ENCODE data around the gene PIAS4. TPM values are rescaled to one million over a fixed set of nuclear protein-coding genes. Genes with fewer than 3 reads are reported as not detected.

The PIAS4 gene
- total RNA-seq, 1 donor from 2014 or later = 26.0 TPM

DNA sequence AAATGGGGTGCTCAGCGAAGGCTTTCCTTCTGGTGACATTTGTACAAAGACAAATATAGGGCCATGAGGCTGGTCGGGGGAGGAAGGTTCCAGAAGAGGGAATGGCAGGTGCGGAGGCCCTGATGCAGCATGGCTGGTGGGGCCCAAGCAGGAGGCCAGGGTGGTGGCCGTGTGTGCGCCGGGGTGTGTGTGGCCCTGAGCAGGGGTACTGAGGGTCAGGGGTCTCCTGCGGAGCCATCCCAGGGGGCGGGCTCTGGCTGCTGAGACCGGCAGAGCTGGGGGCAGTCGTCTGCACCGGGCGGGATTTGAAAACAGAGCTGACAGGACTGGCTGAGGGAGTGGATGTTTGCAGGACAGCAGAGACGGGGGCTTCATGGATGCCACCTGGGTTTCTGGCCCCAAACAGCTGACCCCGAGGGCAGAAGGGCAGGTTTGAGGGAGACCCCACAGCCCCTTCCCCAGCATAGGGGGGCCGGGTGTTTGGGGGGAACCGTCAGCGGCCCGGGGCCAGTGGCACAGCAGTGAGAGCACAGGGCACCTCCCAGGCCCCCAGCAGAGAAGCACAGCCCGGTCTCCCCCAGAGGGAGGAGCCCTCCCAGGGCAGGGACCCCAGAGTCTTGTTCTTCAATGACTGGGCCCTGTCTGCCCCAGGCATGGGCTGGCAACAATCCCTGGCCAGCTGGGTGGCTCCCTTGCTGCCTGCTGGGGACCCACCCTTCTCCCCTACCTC lies 11.4 kb downstream of the PIAS4 start:
- FAIRE-seq (no peak), DNase-seq (ENCODE audit: low read depth) (no peak)
- H3K27me3 Mint-ChIP-seq (ENCODE audit: low read depth, unreplicated experiment) = no peaks in the 10 kb centered on the region
- Histone ChIP-seq H3K9me3 (ENCODE audit: insufficient read depth, low read depth, low read length) (no peaks in the 10 kb centered on the region), H3K27ac (ENCODE audit: low read depth, low read length) (no peak overlapping the region), H3K4me2 (ENCODE audit: low read length) (no peak overlapping the region), H3K4me1 (ENCODE audit: insufficient read depth, low read length) (no peaks in the 10 kb centered on the region), H3K36me3 (ENCODE audit: insufficient read depth, low read length) (no peaks in the 10 kb centered on the region), H3K27me3 (ENCODE audit: insufficient read depth, low read length) (no peaks in the 10 kb centered on the region), H3K4me3 (ENCODE audit: insufficient read depth, low read depth, low read length) (no peak overlapping the region), H3K79me2 (ENCODE audit: insufficient read depth, low read length) (peaks cover 80% of the 10 kb centered on the region), H4K20me1 (ENCODE audit: insufficient read depth, low read length) (peaks cover 88% of the 10 kb centered on the region), H2AFZ (ENCODE audit: low read depth, low read length) (no peak overlapping the region), H3K9ac (ENCODE audit: low read length) (no peak overlapping the region)
- H3K27ac Mint-ChIP-seq (ENCODE audit: unreplicated experiment) = no peak overlapping the region
- no peaks in the 10 kb centered on the region for H3K9me3 Mint-ChIP-seq (ENCODE audit: unreplicated experiment)
- H3K4me1 Mint-ChIP-seq (ENCODE audit: low read depth, unreplicated experiment) = no peaks in the 10 kb centered on the region
- peaks cover 6% of the 10 kb centered on the region for H3K36me3 Mint-ChIP-seq (ENCODE audit: low read depth, unreplicated experiment)
- H3K4me3 Mint-ChIP-seq (ENCODE audit: unreplicated experiment) = no peak overlapping the region
- TF ChIP-seq, protein P1, sequence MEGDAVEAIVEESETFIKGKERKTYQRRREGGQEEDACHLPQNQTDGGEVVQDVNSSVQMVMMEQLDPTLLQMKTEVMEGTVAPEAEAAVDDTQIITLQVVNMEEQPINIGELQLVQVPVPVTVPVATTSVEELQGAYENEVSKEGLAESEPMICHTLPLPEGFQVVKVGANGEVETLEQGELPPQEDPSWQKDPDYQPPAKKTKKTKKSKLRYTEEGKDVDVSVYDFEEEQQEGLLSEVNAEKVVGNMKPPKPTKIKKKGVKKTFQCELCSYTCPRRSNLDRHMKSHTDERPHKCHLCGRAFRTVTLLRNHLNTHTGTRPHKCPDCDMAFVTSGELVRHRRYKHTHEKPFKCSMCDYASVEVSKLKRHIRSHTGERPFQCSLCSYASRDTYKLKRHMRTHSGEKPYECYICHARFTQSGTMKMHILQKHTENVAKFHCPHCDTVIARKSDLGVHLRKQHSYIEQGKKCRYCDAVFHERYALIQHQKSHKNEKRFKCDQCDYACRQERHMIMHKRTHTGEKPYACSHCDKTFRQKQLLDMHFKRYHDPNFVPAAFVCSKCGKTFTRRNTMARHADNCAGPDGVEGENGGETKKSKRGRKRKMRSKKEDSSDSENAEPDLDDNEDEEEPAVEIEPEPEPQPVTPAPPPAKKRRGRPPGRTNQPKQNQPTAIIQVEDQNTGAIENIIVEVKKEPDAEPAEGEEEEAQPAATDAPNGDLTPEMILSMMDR (IDR thresholded peaks at IDR 0.05; ENCODE audit: insufficient read depth, low read depth, low read length) = no peak
- TF ChIP-seq EZH2 (IDR thresholded peaks at IDR 0.05; ENCODE audit: insufficient read depth, low read length) = no peak

DNA sequence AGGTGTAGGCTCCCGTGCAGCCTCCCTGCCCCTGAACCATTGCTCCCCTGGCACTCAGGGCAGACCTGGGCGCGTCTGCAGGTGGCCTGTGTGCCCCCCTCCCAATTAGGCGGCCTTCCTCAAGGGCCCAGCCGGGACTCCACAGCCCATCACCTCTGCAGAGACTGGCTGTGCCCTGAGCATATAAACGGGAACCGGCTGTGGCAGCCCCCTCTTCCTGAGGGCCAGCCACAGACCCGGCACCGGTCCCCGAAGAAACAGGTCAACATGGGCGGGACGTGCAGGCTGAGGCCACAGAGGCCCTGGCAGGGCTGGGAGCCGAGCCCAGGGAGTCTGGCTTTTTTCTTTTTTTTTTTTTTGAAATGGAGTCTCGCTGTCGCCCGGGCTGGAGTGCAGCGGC lies 12.0 kb downstream of the PIAS4 start:
- no peak overlapping the region for H3K4me3 ChIP-seq (ENCODE audit: insufficient read depth, low read depth, low read length)
- DNase-seq (ENCODE audit: low read depth) (no peak), FAIRE-seq (no peak)
- Mint-ChIP-seq H3K4me1 (ENCODE audit: low read depth, unreplicated experiment) (no peaks in the 10 kb centered on the region), H3K27me3 (ENCODE audit: low read depth, unreplicated experiment) (no peaks in the 10 kb centered on the region), H3K36me3 (ENCODE audit: low read depth, unreplicated experiment) (peaks cover 6% of the 10 kb centered on the region), H3K27ac (ENCODE audit: unreplicated experiment) (no peak overlapping the region), H3K4me3 (ENCODE audit: unreplicated experiment) (no peak overlapping the region), H3K9me3 (ENCODE audit: unreplicated experiment) (no peaks in the 10 kb centered on the region)
- no peaks in the 10 kb centered on the region for H3K4me1 ChIP-seq (ENCODE audit: insufficient read depth, low read length)
- no peak for TF ChIP-seq EZH2 (IDR thresholded peaks at IDR 0.05; ENCODE audit: insufficient read depth, low read length)
- TF ChIP-seq, protein P1 (IDR thresholded peaks at IDR 0.05; ENCODE audit: insufficient read depth, low read depth, low read length) = no peak
- H2AFZ ChIP-seq (ENCODE audit: low read depth, low read length) = no peak overlapping the region
- peaks cover 88% of the 10 kb centered on the region for H4K20me1 ChIP-seq (ENCODE audit: insufficient read depth, low read length)
- H3K79me2 ChIP-seq (ENCODE audit: insufficient read depth, low read length) = peaks cover 74% of the 10 kb centered on the region
- H3K9ac ChIP-seq (ENCODE audit: low read length) = no peak overlapping the region
- H3K9me3 ChIP-seq (ENCODE audit: insufficient read depth, low read depth, low read length) = no peaks in the 10 kb centered on the region
- H3K36me3 ChIP-seq (ENCODE audit: insufficient read depth, low read length) = no peaks in the 10 kb centered on the region
- H3K27ac ChIP-seq (ENCODE audit: low read depth, low read length) = no peak overlapping the region
- H3K4me2 ChIP-seq (ENCODE audit: low read length) = no peak overlapping the region
- no peaks in the 10 kb centered on the region for H3K27me3 ChIP-seq (ENCODE audit: insufficient read depth, low read length)

Measured in astrocyte (in vitro differentiated cells and primary cell).